ENCODE data around the gene IQCM. TPM values are rescaled to one million over a fixed set of nuclear protein-coding genes. Genes with fewer than 3 reads are reported as not detected.
"Not testable (repeated sequence)": the region's sequence is repeated elsewhere in the genome, so short reads cannot be mapped to it uniquely, and the experiment has no call there.

Gene IQCM
- total RNA-seq, 1 donor from 2014 or later = not detected

DNA sequence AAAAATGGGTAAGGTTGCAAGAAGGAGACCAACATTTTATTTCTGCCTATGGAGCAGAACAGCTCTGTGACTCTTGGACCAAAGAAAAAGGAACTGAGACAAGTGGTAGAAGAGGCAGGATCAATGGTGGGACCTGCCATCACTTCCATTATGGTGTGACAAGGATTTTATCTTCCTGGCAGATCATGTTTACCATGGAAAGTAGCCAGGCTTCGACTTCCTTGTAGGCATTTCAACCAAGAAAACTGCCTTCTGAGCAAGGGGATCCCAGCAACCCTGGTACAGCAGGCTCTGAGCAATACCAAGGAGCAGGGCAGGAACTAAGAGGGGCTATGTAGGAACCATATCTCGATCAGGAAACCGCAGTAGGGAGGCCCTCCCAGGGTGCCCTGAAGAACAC, 317.4 kb downstream of the IQCM start:
- Mint-ChIP-seq H3K4me1 (no peaks in the 10 kb centered on the region), H3K36me3 (ENCODE audit: low read depth) (no peaks in the 10 kb centered on the region), H3K4me3 (no peak overlapping the region), H3K9me3 (peaks cover 8% of the 10 kb centered on the region), H3K27me3 (no peaks in the 10 kb centered on the region), H3K27ac (no peak overlapping the region)
- POLR2A ChIA-PET = no interaction called here
- intact Hi-C loops (cut with micrococcal nuclease) = no loop called here
- TF ChIP-seq, protein P1, sequence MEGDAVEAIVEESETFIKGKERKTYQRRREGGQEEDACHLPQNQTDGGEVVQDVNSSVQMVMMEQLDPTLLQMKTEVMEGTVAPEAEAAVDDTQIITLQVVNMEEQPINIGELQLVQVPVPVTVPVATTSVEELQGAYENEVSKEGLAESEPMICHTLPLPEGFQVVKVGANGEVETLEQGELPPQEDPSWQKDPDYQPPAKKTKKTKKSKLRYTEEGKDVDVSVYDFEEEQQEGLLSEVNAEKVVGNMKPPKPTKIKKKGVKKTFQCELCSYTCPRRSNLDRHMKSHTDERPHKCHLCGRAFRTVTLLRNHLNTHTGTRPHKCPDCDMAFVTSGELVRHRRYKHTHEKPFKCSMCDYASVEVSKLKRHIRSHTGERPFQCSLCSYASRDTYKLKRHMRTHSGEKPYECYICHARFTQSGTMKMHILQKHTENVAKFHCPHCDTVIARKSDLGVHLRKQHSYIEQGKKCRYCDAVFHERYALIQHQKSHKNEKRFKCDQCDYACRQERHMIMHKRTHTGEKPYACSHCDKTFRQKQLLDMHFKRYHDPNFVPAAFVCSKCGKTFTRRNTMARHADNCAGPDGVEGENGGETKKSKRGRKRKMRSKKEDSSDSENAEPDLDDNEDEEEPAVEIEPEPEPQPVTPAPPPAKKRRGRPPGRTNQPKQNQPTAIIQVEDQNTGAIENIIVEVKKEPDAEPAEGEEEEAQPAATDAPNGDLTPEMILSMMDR (IDR thresholded peaks at IDR 0.05) = no peak
- ATAC-seq (ENCODE audit: low read depth) = no peak
- no peak for DNase-seq
- CTCF ChIA-PET = no interaction called here

DNA sequence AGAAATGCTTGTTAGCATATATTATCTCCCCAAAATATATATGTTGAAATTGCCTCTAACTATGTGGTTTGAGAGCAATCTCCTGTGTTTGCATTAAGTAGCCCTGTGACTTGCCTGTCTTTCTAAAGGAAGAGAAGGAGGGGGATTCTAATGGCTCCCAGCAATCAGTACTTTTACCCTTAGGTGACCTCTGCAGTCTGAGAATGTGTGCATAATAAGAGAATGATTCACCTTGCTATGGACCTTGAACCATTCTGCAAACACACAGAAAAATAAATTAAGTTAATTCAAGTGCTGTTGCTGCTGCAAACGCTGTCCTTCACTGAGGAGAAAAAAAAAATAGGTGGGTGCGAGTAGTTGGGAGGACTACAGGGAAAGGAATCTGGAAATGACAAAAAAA, 322.2 kb downstream of the IQCM start:
- no peaks in the 10 kb centered on the region for H3K4me1 Mint-ChIP-seq
- no peak overlapping the region for H3K4me3 Mint-ChIP-seq
- H3K27me3 Mint-ChIP-seq = no peaks in the 10 kb centered on the region
- ChIA-PET CTCF (no interaction called here), POLR2A (no interaction called here)
- H3K9me3 Mint-ChIP-seq = peaks cover 6% of the 10 kb centered on the region
- no peaks in the 10 kb centered on the region for H3K36me3 Mint-ChIP-seq (ENCODE audit: low read depth)
- TF ChIP-seq, protein P1 (IDR thresholded peaks at IDR 0.05) = no peak
- ATAC-seq (ENCODE audit: low read depth) (no peak), DNase-seq (no peak)
- H3K27ac Mint-ChIP-seq = no peak overlapping the region
- intact Hi-C loops (cut with micrococcal nuclease) = no loop called here

DNA sequence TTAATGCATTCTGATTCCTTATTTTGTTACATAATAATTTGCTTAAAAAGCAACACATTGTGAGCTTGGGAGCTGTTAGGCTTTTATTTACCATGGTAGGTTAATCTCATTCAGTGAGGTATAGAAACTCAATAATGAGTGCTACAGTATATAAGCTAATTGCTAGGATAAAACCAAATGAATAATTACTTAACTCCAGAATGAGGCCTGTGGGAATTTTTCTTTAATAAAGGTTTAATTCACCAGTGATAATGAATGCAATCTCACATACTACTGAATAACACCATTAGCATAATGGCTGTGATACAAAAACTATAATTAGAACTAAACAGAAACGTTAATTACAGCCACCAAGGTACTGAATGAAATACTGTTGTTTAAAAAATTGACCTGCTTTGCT, 326.3 kb downstream of the IQCM start:
- no peak overlapping the region for H3K4me3 Mint-ChIP-seq
- H3K27me3 Mint-ChIP-seq = no peaks in the 10 kb centered on the region
- H3K4me1 Mint-ChIP-seq = no peaks in the 10 kb centered on the region
- TF ChIP-seq, protein P1 (IDR thresholded peaks at IDR 0.05) = no peak
- H3K27ac Mint-ChIP-seq = no peak overlapping the region
- intact Hi-C loops (cut with micrococcal nuclease) = no loop called here
- DNase-seq = no peak
- H3K36me3 Mint-ChIP-seq (ENCODE audit: low read depth) = no peaks in the 10 kb centered on the region
- ChIA-PET POLR2A (no interaction called here), CTCF (no interaction called here)
- no peaks in the 10 kb centered on the region for H3K9me3 Mint-ChIP-seq
- ATAC-seq (ENCODE audit: low read depth) = no peak

DNA sequence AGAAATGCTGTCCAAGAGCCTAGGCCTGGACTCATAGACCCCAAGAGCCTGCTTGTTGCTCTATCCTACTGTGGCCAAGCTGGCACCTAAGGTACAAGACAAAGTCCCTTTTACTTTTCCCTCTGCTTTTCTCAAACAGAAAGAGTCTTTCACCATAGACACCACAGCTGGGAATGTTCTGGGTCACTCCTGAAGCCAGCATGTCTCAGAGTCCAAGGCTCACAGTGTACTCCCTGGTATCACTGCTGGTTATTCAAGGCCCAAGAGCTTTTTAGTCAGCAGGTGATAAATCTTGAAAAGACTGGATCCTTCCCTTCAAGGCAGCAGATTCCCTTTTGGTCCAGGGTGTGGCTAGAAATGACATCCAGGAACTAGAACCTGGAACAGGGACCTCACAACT, 328.8 kb downstream of the IQCM start:
- intact Hi-C loops (cut with micrococcal nuclease) = no loop called here
- ChIA-PET POLR2A (no interaction called here), CTCF (no interaction called here)
- TF ChIP-seq, protein P1 (IDR thresholded peaks at IDR 0.05) = no peak
- Mint-ChIP-seq H3K27me3 (no peaks in the 10 kb centered on the region), H3K9me3 (no peaks in the 10 kb centered on the region), H3K27ac (no peak overlapping the region), H3K4me3 (no peak overlapping the region), H3K36me3 (ENCODE audit: low read depth) (no peaks in the 10 kb centered on the region), H3K4me1 (no peaks in the 10 kb centered on the region)
- DNase-seq (no peak), ATAC-seq (ENCODE audit: low read depth) (no peak)

DNA sequence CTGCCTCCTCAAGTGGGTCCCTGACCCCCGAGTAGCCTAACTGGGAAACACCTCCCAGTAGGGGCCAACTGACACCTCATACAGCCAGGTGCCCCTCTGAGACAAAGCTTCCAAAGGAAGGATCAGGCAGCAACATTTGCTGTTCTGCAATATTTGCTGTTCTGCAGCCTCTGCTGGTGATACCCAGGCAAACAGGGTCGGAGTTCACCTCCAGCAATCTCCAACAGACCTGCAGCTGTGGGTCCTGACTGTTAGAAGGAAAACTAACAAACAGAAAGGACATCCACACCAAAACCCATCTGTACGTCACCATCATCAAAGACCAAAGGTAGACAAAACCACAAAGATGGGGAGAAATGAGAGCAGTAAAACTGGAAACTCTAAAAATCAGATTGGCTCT, 347.0 kb downstream of the IQCM start:
- DNase-seq; H3K36me3 Mint-ChIP-seq (ENCODE audit: low read depth); intact Hi-C loops (cut with micrococcal nuclease); POLR2A ChIA-PET; H3K9me3 Mint-ChIP-seq; CTCF ChIA-PET; H3K4me3 Mint-ChIP-seq; H3K4me1 Mint-ChIP-seq; ATAC-seq (ENCODE audit: low read depth); H3K27me3 Mint-ChIP-seq; H3K27ac Mint-ChIP-seq: not testable (repeated sequence)

DNA sequence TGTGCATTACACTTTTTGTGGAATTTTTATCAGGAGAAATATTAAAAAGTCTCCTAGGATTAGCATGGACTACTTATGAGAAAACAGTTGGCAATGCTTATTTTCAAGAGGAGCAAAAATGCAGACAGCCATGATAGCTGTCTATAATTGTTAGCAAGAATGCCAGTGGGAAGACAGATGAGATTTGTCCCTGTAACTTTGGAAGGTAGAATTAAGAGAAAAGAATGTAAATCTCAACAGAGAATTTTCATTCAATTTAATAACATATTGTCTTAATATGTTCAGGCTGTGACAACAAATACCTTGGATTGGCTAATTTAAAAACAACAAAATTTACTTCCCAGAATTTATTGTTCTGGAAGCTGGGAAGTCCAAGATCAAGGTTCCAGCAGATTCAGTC, 349.2 kb downstream of the IQCM start:
- no peak overlapping the region for H3K4me3 Mint-ChIP-seq
- H3K4me1 Mint-ChIP-seq = no peaks in the 10 kb centered on the region
- no peaks in the 10 kb centered on the region for H3K27me3 Mint-ChIP-seq
- no peaks in the 10 kb centered on the region for H3K36me3 Mint-ChIP-seq (ENCODE audit: low read depth)
- peaks cover 2% of the 10 kb centered on the region for H3K9me3 Mint-ChIP-seq
- ATAC-seq (ENCODE audit: low read depth) = no peak
- no peak overlapping the region for H3K27ac Mint-ChIP-seq
- TF ChIP-seq, protein P1 (IDR thresholded peaks at IDR 0.05) = no peak
- intact Hi-C loops (cut with micrococcal nuclease) = no loop called here
- ChIA-PET POLR2A (no interaction called here), CTCF (no interaction called here)
- no peak for DNase-seq
